Thymus (tissue), 11 donors: ENCODE results near the gene FBXL7. TPM values are rescaled to one million over a fixed set of nuclear protein-coding genes. Genes with fewer than 3 reads are reported as not detected.

Experiments used
- DNase-seq, 9 donors: peaks; one replicate each; pipeline ENCODE4 v3.0.0-alpha.2; 2013; ENCODE audit warnings: low spot score in 9 of 9, low read depth in 6 of 9, missing footprints in 1 of 9
- H3K27ac ChIP-seq, 2 donors: one replicate each; pipeline ENCODE4 v1.5.1; 2013; ENCODE audit warnings: control low read depth in 1 of 2, low read depth in 1 of 2, low read length in 1 of 2, mild to moderate bottlenecking in 1 of 2, moderate library complexity in 1 of 2
- H3K27me3 ChIP-seq, 2 donors: one replicate each; pipeline ENCODE4 v1.5.1; 2013; ENCODE audit warnings: low read length in 1 of 2; ENCODE audit not compliant: control insufficient read depth in 2 of 2, insufficient read depth in 1 of 2
- H3K36me3 ChIP-seq, 2 donors: one replicate each; pipeline ENCODE4 v1.5.1; 2013; ENCODE audit warnings: low read length in 1 of 2, mild to moderate bottlenecking in 1 of 2, moderate library complexity in 1 of 2; ENCODE audit not compliant: control insufficient read depth in 2 of 2, insufficient read depth in 2 of 2
- H3K4me1 ChIP-seq, 2 donors: one replicate each; pipeline ENCODE4 v1.5.1; 2013; ENCODE audit warnings: low read length in 2 of 2; ENCODE audit not compliant: control insufficient read depth in 2 of 2, insufficient read depth in 2 of 2
- H3K4me3 ChIP-seq, 2 donors: one replicate each; pipeline ENCODE4 v1.5.1; 2013; ENCODE audit warnings: low read length in 2 of 2, control low read depth in 1 of 2, mild to moderate bottlenecking in 1 of 2
- H3K9me3 ChIP-seq, 2 donors: one replicate each; pipeline ENCODE4 v1.5.1; 2013; ENCODE audit warnings: low read length in 1 of 2, mild to moderate bottlenecking in 1 of 2; ENCODE audit not compliant: control insufficient read depth in 2 of 2, insufficient read depth in 1 of 2
- WGBS: extraction: QIAGEN DNeasy Blood & Tissue Kit; methylation state at CpG from one replicate; pipeline ENCODE4 v1.1.7; 2013; 5-methylcytosine and 5-hydroxymethylcytosine counted together
- polyA plus RNA-seq: library from polyadenylated mRNA; stranded (reverse); fragments of 200-250 nt; gene quantifications from one replicate; pipeline ENCODE4 v1.2.3, GENCODE V29; 2013
- total RNA-seq: library from RNA; stranded (reverse); fragments of 120-200 nt; gene quantifications from one replicate; pipeline ENCODE4 v1.2.4, GENCODE V29; 2013
- donor health status: healthy.

Gene FBXL7
- total and polyA plus RNA-seq, 2 donors, result 0.90 to 2.7 TPM

- no peak overlapping the region for H3K4me3 ChIP-seq
- DNase-seq, result no peak
- H3K27me3 ChIP-seq, result no peaks in the 10 kb centered on the region
- H3K9me3 ChIP-seq, result peaks cover 0 to 3% of the 10 kb centered on the region in 2 donors
- no peaks in the 10 kb centered on the region for H3K4me1 ChIP-seq
- no peaks in the 10 kb centered on the region for H3K36me3 ChIP-seq
- WGBS, result 69% methylated on average over 2 of the region's 2 CpGs
- no peak overlapping the region for H3K27ac ChIP-seq
Measured at GRCh38 chr5:15513431-15513830, 13.5 kb downstream of the FBXL7 start.

GRCh38 chr5:15513911-15514310 lies 13.9 kb downstream of the FBXL7 start:
- Histone ChIP-seq H3K4me3 (no peak overlapping the region), H3K36me3 (no peaks in the 10 kb centered on the region), H3K27ac (no peak overlapping the region), H3K4me1 (no peaks in the 10 kb centered on the region), H3K27me3 (no peaks in the 10 kb centered on the region), H3K9me3 (peaks cover 0 to 3% of the 10 kb centered on the region in 2 donors)
- no peak for DNase-seq

GRCh38 chr5:15515229-15515628 lies 15.2 kb downstream of the FBXL7 start:
- H3K27me3 ChIP-seq, result no peaks in the 10 kb centered on the region
- H3K4me3 ChIP-seq, result no peak overlapping the region
- WGBS, result 91% methylated on average over 1 of the region's 1 CpG
- DNase-seq, result no peak
- no peaks in the 10 kb centered on the region for H3K4me1 ChIP-seq
- no peaks in the 10 kb centered on the region for H3K36me3 ChIP-seq
- H3K9me3 ChIP-seq, result peaks cover 0 to 3% of the 10 kb centered on the region in 2 donors
- H3K27ac ChIP-seq, result no peak overlapping the region

GRCh38 chr5:15516486-15516885 lies 16.5 kb downstream of the FBXL7 start:
- no peaks in the 10 kb centered on the region for H3K4me1 ChIP-seq
- H3K4me3 ChIP-seq, result no peak overlapping the region
- H3K36me3 ChIP-seq, result no peaks in the 10 kb centered on the region
- no peaks in the 10 kb centered on the region for H3K27me3 ChIP-seq
- no peaks in the 10 kb centered on the region for H3K9me3 ChIP-seq
- 68% methylated on average over 12 of the region's 12 CpGs for WGBS
- no peak overlapping the region for H3K27ac ChIP-seq
- no peak for DNase-seq

- no peak overlapping the region for H3K4me3 ChIP-seq
- no peak overlapping the region for H3K27ac ChIP-seq
- H3K27me3 ChIP-seq, result no peaks in the 10 kb centered on the region
- 95% methylated on average over 9 of the region's 9 CpGs for WGBS
- no peaks in the 10 kb centered on the region for H3K36me3 ChIP-seq
- H3K4me1 ChIP-seq, result no peaks in the 10 kb centered on the region
- no peak for DNase-seq
- no peaks in the 10 kb centered on the region for H3K9me3 ChIP-seq
Measured at GRCh38 chr5:15518786-15519185, 18.8 kb downstream of the FBXL7 start.

GRCh38 chr5:15520856-15521255 lies 20.9 kb downstream of the FBXL7 start:
- 96% methylated on average over 5 of the region's 5 CpGs for WGBS
- H3K36me3 ChIP-seq, result no peaks in the 10 kb centered on the region

GRCh38 chr5:15521381-15522186 lies 21.6 kb downstream of the FBXL7 start:
- H3K27me3 ChIP-seq, result no peaks in the 10 kb centered on the region
- H3K4me3 ChIP-seq, result no peak overlapping the region
- H3K4me1 ChIP-seq, result no peaks in the 10 kb centered on the region
- DNase-seq, result no peak
- 83% methylated on average over 8 of the region's 8 CpGs for WGBS
- H3K27ac ChIP-seq, result no peak overlapping the region
- H3K9me3 ChIP-seq, result no peaks in the 10 kb centered on the region
- no peaks in the 10 kb centered on the region for H3K36me3 ChIP-seq

More at GRCh38 chr5:15520856-15521255, 20.9 kb downstream of the FBXL7 start:
- DNase-seq, result no peak
- Histone ChIP-seq H3K27me3 (no peaks in the 10 kb centered on the region), H3K9me3 (no peaks in the 10 kb centered on the region), H3K27ac (no peak overlapping the region), H3K4me1 (no peaks in the 10 kb centered on the region), H3K4me3 (no peak overlapping the region)

- Histone ChIP-seq H3K4me3 (no peak overlapping the region), H3K4me1 (no peaks in the 10 kb centered on the region), H3K36me3 (no peaks in the 10 kb centered on the region), H3K9me3 (no peaks in the 10 kb centered on the region), H3K27me3 (no peaks in the 10 kb centered on the region), H3K27ac (no peak overlapping the region)
- DNase-seq, result no peak
- 77% methylated on average over 3 of the region's 3 CpGs for WGBS
Measured at GRCh38 chr5:15522187-15522520, 22.2 kb downstream of the FBXL7 start.

- Histone ChIP-seq H3K4me3 (no peak overlapping the region), H3K4me1 (no peaks in the 10 kb centered on the region), H3K27ac (no peak overlapping the region), H3K36me3 (no peaks in the 10 kb centered on the region), H3K9me3 (no peaks in the 10 kb centered on the region), H3K27me3 (no peaks in the 10 kb centered on the region)
- WGBS, result 91% methylated on average over 2 of the region's 2 CpGs
- DNase-seq, result no peak
Measured at GRCh38 chr5:15524712-15525111, 24.7 kb downstream of the FBXL7 start.
